Stimulated activated CD8-positive, alpha-beta memory T cell treated with anti-CD3 and anti-CD28 coated beads, Interleukin-7, amount 100 ng/mL, for 48 hours (primary cell): Measurements from ENCODE around the gene BFSP1.

Source experiments
- DNase-seq, 2 donors: peaks; one replicate each; pipeline ENCODE4 v3.0.0-alpha.2; 2020; ENCODE audit warnings: low read depth in 1 of 2; ENCODE audit errors: extremely low read depth in 1 of 2

The BFSP1 gene

DNA sequence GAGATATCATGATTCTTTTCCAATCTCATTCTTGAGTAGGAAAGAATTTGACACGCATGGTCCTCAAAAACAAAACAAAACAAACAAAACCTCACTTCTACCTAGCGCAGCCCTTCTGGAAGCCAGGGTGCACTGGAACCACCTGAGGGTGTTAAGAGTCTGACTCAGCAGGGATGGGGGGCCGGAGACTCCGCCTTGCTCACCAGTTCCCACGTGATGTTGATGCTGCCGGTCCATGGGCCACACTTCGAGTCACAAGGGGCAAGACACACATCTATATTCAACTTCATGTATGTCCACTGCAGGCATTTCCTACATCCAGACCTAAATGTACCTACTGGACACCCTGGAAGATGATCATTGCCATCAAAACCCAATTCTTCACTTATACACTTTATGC is 30.4 kb downstream of the BFSP1 start:
- DNase-seq, result no peak

DNA sequence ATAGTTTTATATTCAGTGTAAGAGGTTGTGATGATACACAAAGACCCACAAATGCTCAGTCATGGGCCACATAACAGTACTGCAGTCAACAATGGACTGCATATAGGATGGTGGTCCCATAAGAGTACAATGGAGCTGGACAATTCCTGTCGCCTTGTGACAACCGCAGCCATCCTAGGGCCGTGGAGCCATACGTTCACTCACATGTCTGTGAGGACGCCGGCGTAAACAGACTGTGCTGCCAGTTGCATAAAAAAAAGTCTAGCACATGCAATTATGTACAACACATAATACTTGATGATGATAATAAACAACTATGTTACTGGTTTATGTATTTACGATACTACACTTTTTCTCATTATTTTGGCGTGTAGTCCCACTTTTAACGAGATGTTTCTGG is 30.9 kb downstream of the BFSP1 start:
- DNase-seq, result no peak

DNA sequence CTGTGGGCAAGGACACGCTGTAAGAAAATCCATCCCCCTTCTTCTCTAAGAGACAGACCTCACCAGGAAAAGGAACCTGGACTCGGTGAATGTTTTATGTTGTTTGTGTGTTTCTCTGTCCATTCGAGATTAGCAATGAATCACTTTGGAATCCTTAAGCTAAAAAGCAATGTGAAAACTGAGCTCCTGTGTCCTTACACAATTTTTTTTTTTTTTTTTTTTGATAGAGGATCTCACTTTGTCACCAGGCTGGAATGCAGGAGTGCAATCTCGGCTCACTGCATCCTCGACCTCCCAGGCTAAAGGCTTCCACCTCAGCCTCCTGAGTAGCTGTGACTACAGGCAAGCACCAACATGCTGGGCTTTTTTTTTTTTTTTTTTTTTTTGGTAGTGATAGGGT is 32.1 kb downstream of the BFSP1 start:
- no peak for DNase-seq

GRCh38 chr20:17498641-17499040 is 32.5 kb downstream of the BFSP1 start:
- no peak for DNase-seq

DNA sequence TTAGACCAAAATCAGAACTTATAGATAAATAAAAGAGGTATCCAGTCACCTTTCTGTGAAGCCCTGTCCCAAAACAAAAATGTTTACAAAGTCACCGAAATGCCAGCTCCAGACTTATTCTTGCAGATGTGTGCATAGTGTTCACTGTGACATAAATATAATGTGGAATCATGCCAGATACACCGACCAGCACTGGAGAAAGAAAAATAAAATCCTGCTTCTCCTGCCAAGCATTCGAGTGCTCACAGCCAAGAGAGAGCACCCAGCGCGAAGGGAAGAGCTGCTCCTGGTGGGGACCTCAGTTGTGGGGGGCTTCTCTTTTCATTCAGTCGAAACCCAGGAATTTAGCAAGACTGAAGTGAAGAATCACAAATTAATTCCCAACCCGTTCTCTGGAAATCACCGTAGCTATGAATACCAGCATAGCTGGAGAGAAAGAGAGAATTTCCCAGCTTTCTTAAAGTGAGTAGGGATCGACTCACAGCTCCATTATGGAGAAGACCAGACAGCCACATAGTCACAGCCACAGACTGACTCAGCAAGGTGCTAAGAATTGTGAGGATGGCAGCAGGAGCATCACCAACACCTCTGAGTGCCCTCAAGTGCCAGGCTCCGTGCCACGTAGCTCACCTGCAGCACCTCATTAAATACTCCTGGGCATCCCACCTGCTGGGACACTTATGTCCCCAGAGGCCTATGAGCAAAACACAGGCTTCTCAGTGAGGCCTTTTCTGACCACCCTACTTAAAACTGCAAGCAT is 33.2 kb downstream of the BFSP1 start:
- no peak for DNase-seq

GRCh38 chr20:17495826-17496225 is 35.4 kb downstream of the BFSP1 start:
- DNase-seq, result no peak

DNA sequence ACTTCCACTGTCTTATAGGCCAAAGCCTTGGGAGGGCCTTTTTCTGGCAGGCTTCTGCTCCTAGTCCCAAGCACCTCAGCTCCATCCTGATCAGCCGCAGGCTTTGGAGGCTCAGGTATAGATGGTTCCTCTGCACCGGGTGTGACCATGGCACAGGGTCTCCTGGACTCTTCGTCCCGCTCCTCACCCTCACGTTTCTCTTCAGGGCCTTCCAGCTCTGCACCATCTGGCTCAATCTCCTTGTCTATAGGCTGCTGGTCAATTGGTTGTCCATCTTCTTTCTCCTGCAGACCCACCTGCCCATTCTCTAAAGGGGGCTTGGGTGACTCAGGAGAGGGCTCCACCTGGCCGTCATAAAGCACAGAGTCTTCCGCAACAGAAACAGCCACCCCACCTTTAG is 37.0 kb downstream of the BFSP1 start:
- no peak for DNase-seq

- DNase-seq, result no peak
Measured at GRCh38 chr20:17493173-17493572, 38.0 kb downstream of the BFSP1 start.

GRCh38 chr20:17491488-17491887 is 39.7 kb downstream of the BFSP1 start:
- no peak for DNase-seq

DNA sequence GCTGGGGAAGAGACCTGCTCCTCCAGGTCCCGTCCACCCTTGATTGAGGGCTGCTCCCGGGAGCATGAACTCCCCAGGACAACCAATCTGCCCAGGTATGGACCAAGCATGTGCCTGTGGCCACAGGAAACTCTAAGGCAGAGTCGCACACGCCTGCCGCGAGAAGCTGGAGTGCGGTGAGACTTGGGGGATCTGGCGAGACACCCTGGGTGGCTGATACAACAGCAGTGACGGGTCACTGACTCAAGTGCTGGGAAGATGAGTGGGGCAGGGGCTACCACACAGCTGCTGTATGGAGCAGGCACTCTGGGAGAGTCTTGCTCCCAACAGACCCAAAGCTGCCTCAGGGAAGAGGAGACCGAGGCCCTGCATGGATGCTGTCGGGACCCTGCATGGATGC is 40.1 kb downstream of the BFSP1 start:
- DNase-seq, result no peak

- no peak for DNase-seq
Measured at GRCh38 chr20:17490501-17490900, 40.7 kb downstream of the BFSP1 start.

- DNase-seq, result no peak
Measured at GRCh38 chr20:17488916-17489600, 42.1 kb downstream of the BFSP1 start.

DNA sequence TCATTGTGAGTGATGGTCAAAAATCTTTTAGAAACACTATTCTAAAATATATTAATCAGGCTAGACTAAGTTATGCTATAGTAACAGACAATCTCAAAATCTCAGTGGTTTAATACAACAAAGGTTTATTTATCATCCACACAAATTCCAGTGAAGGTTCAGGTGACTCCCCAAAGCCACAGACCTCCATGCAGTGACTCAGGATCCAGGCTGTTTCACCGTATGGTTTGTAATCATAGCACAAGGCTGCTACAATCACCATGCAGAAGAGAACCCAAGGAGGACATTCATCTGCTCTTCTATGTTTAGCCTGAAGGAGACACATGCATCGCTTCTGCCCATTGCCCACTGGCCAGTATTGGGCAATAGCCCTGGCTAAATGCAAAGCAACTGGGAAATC is 46.2 kb downstream of the BFSP1 start:
- DNase-seq, result no peak

DNA sequence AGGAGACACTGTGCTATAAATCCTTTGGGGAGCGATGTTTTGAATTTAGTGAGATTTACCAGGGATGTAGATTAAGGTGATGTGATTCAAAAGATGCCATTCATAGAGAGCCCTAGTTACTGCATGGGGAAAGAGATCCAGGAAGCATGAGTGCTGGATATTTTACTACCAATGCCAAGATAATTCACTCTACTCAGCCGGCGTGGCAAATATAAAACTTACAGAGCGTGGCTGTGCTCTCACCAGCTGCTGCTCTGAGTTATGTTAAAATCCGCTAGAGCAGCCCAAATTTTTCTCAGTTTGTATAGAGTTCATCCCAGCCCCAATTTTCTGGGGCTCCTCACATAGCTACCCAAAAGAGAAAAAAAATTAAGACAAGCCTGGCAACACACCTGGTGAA is 48.6 kb downstream of the BFSP1 start:
- no peak for DNase-seq

- no peak for DNase-seq
Measured at GRCh38 chr20:17481661-17482060, 49.5 kb downstream of the BFSP1 start.

DNA sequence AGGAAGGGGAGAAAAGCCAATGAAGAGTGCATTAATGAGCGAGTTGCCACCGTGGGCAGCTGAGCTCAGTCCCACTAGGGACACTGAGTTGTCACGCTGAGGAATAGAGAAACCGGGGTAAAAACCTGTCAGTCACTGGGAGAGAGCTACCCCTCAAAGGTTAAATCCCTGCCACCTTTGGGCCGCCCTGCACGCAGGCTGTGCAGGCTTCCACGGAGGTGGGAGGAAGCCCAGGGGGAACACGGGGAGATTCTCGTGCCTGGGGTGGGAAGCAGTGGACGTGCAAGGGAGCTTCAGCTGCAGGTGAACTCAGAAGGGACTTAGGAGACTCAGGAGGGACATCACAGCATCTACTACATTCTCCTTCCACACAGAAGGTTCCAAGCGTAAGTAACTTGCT is 50.5 kb downstream of the BFSP1 start:
- DNase-seq, result no peak

DNA sequence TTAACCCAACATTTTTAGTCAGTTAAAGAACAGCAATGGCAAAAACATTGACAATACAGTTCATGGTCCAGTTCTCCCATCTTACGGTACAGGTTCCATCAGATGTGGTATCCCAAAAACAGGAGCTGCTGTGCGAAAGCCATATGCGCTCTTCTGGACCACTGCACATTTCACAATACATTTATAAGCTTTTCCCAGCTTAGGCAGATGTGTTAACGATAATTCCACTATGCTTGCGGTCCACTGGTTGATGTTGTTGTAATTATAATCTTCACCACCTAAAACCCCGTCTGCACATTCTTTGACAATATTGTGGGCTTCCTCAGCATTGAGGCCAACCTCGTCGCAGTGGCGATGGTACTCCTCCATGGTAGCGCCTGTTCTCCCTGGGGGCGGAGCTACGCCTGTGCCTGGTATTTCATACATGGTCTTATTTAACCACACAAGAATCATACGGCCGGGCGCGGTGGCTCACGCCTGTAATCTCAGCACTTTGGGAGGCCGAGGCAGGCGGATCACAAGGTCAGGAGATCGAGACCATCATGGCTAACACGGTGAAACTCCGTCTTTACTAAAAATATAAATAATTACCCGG is 52.0 kb downstream of the BFSP1 start:
- no peak for DNase-seq

DNA sequence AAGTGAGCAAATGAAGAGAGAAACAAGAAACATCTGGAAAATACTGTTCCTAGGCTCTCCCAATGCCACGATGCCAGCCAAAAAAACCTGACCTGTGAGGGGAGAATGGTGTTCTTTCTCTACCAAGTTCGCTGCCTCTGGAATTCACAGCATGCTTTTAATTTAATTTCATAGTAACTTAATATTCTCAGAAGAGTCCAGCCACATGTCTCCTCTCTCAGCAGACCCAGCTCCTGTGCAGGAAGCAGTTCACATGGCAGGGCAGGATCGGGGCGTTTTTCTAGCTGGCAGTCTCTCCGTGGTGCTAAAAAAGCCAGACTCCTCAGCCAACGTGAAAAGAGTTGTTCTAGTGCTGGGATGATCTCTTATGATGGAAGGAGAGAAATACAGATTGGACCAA is 57.5 kb downstream of the BFSP1 start:
- DNase-seq, result no peak

DNA sequence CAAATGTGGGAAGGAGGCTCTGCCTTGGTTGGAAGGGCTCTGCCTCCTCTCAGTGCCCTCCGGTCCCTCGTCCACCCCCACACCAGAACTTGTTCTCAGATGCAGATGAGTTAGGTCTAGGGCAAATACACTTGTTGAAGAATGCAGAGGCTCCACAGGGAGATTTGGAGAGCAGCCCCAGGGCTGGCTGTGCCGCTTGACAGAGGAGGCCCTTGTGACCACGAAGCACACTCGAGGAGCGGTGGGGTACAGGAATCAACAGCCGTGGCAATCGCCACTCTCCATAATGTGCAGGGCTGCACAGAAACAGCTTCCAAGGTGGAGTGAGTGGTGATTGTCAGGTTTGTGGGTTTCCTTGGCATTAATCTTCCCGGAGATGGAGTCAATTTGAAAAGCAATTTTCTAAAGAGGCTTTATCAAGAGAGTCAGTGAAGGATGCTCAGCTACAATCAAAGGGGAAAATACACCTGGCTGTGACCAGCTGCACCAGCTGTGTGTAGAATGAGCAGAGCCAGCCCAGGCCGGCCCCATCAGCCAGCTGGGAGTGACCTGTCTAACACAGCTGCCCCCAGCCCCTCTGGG is 59.5 kb downstream of the BFSP1 start:
- no peak for DNase-seq

DNA sequence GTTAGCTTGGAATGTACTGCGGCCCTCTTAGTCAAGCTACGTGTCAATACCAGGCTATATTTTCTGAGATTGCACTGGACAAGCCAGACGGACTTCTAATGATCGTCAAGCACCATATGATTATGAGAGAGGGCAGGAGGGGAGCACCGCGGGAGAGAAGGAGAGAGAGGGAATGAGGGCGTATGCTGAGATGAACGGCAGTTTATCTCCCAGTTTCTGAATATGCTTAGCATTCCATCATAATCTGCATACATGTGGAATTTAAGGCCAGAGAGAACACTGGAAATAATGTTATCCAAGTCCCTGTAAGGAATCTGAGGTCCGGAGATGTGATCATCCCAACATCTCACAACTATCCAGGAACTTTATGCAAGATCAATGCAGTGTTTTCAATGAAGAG is 60.2 kb downstream of the BFSP1 start:
- DNase-seq, result no peak

DNA sequence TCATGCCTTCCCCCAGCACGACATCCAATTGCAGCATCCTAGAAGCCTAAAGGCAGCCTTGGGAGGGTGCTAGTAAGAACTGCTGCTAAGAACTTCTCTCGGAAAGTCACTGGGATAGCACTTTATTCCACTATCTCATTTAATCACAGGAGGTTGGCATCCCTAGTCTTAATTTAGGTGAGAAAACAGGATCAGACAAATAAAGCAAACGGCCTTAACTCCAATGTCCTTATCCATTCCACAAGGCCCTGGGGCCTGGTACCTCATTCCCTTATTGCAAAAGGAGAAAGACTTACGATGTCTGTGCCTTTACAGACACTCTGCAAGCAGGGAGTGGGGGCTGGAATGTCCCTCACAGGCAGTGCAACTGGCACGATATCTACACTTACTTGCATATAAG is 60.7 kb downstream of the BFSP1 start:
- DNase-seq, result no peak
